Fibroblast of upper back skin (primary cell): Measurements from ENCODE around the gene GPR183.

ENCODE experiments used
- DNase-seq: peaks from one replicate; pipeline ENCODE4 v3.0.0-alpha.2; 2013

The GPR183 gene

GRCh38 chr13:99307247-99307646, at the start of gene GPR183:
TSS of gene GPR183 (minus strand) at chr13:99307399. CDS start at chr13:99296145, 11,254 bp downstream.
- no peak for DNase-seq

- peak; percentile 85 for DNase-seq
Measured at GRCh38 chr13:99356262-99357091, 49.3 kb upstream of the GPR183 start.

- DNase-seq: no peak
Measured at GRCh38 chr13:99356012-99356261, 48.7 kb upstream of the GPR183 start.

GRCh38 chr13:99355267-99356011, 48.2 kb upstream of the GPR183 start:
- no peak for DNase-seq

GRCh38 chr13:99354371-99354951, 47.3 kb upstream of the GPR183 start:
- no peak for DNase-seq

GRCh38 chr13:99353836-99354235, 46.6 kb upstream of the GPR183 start:
- DNase-seq: peak; percentile 79

GRCh38 chr13:99353246-99353600, 46.0 kb upstream of the GPR183 start:
- no peak for DNase-seq

GRCh38 chr13:99352351-99353245, 45.4 kb upstream of the GPR183 start:
- no peak for DNase-seq

- DNase-seq: no peak
Measured at GRCh38 chr13:99351772-99352171, 44.6 kb upstream of the GPR183 start.

- DNase-seq: no peak
Measured at GRCh38 chr13:99350191-99350590, 43.0 kb upstream of the GPR183 start.

- no peak for DNase-seq
Measured at GRCh38 chr13:99347911-99348451, 40.8 kb upstream of the GPR183 start.

- no peak for DNase-seq
Measured at GRCh38 chr13:99347335-99347878, 40.2 kb upstream of the GPR183 start.

- DNase-seq: peak; percentile 54
Measured at GRCh38 chr13:99346335-99347042, 39.3 kb upstream of the GPR183 start.

GRCh38 chr13:99345345-99345744, 38.1 kb upstream of the GPR183 start:
- DNase-seq: no peak

GRCh38 chr13:99344610-99345208, 37.5 kb upstream of the GPR183 start:
- no peak for DNase-seq

GRCh38 chr13:99342723-99343315, 35.6 kb upstream of the GPR183 start:
- DNase-seq: no peak

GRCh38 chr13:99341969-99342722, 34.9 kb upstream of the GPR183 start:
- no peak for DNase-seq

- DNase-seq: no peak
Measured at GRCh38 chr13:99340638-99341037, 33.4 kb upstream of the GPR183 start.

- peak; percentile 41 for DNase-seq
Measured at GRCh38 chr13:99339736-99340397, 32.7 kb upstream of the GPR183 start.
